ENCODE results near the gene SHLD3. TPM values are rescaled to one million over a fixed set of nuclear protein-coding genes. Genes with fewer than 3 reads are reported as not detected.

The SHLD3 gene
- total and polyA plus RNA-seq, 9 of the 15 experiments (the other 6 are each of a cell fraction or from before 2014, with no cell fraction given), result 3.0 to 14.5 (median 8.6) TPM

GRCh38 chr5:65624025-65624570, 729 bp upstream of the SHLD3 start, which contains the start of gene TRIM23 (continued):
- TF ChIP-seq ZNF318 (IDR thresholded peaks at IDR 0.05; ENCODE audit: borderline replicate concordance in 1 of 2, low read depth in 1 of 2), result no peak
- TF ChIP-seq ZNF121 (CRISPR knock-in tag; conservative IDR thresholded peaks at IDR 0.05), result no peak
- no peak for TF ChIP-seq ZBED1 (IDR thresholded peaks at IDR 0.05)
- TF ChIP-seq RFX1 (IDR thresholded peaks at IDR 0.05), result no peak
- no peak for TF ChIP-seq TAL1 (IDR thresholded peaks at IDR 0.05)
- TF ChIP-seq RNF2 (IDR thresholded peaks at IDR 0.05), result 0 out of 2 replicates have a peak, but pooled peaks have one; percentile 16
- no peak for TF ChIP-seq NFYB (IDR thresholded peaks at IDR 0.05; ENCODE audit: extremely low read depth, insufficient read length)
- TF ChIP-seq TAF15 (IDR thresholded peaks at IDR 0.05; ENCODE audit: low read depth, low read length), result no peak
- peak; percentile 51 for TF ChIP-seq MGA (IDR thresholded peaks at IDR 0.05)

Data from K562 (cell line).